HG02970 (cell line): ENCODE data around the gene RACGAP1.

Experiments used
- ATAC-seq: cut with Tn5 transposase; IDR thresholded peaks from one replicate; pipeline ENCODE4 v1.9.1; 2021; ENCODE audit warnings: mild to moderate bottlenecking, moderate library complexity, moderate number of reproducible peaks; ENCODE audit not compliant: unreplicated experiment, low FRiP score

The RACGAP1 gene

GRCh38 chr12:50056639-50056976, 31.3 kb upstream of the RACGAP1 start:
- ATAC-seq, result no peak

- ATAC-seq, result no peak
Observed at GRCh38 chr12:50055831-50056638, 30.7 kb upstream of the RACGAP1 start.

DNA sequence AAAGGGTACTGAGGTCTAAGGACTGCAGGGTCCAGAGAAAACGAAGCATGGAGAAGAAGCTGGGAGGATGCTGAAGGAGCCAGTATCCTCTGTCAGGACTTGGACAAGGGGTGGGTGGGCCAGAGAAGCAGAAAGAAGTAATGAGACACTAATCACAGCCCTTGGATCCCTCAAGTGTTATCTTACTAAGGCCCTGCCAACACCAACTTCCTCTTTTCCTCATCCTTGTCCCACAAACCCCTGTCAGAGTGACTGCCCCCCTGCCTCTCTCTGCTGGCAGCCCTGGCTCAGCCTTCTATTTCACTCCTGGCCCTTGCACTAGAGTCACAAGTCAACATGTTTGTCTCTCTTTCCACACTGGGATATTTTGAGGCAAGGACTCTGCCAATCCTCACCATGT, 28.3 kb upstream of the RACGAP1 start:
- ATAC-seq, result no peak

DNA sequence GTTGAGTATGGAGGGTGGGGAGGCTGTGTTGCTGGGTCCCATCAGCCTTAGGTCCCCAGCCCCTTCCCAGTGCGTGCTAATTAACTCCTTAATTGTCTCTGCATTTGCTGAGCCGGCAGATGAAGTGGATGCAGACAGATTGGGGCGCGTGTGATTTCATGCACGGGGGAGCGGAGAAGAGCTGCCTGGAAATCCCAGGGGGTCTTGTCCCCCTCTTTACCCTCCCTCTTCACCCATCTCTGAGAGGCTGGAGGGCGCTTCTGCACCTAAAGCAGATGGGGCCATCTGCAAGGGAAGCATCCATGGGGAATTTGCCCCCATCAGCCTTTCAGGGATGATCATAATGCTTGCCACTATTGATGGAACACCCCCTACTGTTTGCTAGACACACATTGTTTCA, 27.7 kb upstream of the RACGAP1 start:
- ATAC-seq, result no peak

- ATAC-seq, result no peak
Observed at GRCh38 chr12:50052544-50052943, 27.2 kb upstream of the RACGAP1 start.

GRCh38 chr12:50051101-50051806, 26.0 kb upstream of the RACGAP1 start:
- ATAC-seq, result no peak

GRCh38 chr12:50050410-50051098, 25.3 kb upstream of the RACGAP1 start:
- no peak for ATAC-seq

GRCh38 chr12:50050119-50050385, 24.8 kb upstream of the RACGAP1 start:
- ATAC-seq, result no peak

- ATAC-seq, result no peak
Observed at GRCh38 chr12:50049254-50050118, 24.2 kb upstream of the RACGAP1 start.

DNA sequence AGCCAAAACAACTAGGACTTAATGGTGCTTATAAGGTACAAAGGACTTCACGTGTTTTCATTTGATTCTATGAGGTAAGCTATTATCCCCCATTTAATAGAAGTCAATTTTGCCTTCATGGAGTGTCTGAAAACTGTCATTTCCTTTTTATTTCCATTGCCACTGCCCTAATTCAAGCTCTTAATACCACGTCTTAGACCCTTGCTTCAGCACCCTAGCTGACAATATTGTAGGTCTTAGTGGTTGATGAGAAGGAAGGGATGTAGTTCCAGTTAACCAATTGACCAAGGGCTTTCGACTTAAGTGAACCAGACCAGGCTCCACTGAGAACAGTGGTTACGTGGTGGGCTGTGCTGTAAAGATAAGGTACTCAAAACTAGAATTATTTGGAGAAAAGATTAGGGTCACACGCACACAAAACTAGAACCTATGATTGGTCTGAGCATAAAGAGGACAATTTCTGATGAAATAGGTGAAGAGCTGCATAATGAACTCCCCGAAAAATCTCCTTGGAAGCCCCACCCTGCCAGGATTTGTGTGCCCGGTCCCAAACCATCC, 22.5 kb upstream of the RACGAP1 start:
- ATAC-seq, result no peak

GRCh38 chr12:50043854-50044253, 18.6 kb upstream of the RACGAP1 start:
- no peak for ATAC-seq

DNA sequence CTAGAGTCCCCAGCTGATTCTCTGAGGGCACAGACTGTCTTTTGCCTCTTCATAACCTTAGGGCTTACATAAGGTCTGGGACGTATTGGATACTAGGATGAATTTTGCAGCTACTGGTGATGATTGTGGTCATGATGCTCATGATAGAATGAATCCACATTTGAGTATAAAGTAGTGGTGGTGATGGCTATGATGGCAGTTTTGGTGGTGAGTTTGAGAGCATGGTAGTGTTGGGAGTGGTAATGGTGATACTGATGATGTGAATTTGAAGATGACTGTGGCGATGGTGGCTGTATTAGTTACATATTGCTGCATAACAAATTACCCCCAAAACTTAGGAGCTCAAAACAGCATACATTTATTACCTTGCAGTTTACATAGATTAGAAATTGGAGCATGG, 18.0 kb upstream of the RACGAP1 start:
- ATAC-seq, result no peak

DNA sequence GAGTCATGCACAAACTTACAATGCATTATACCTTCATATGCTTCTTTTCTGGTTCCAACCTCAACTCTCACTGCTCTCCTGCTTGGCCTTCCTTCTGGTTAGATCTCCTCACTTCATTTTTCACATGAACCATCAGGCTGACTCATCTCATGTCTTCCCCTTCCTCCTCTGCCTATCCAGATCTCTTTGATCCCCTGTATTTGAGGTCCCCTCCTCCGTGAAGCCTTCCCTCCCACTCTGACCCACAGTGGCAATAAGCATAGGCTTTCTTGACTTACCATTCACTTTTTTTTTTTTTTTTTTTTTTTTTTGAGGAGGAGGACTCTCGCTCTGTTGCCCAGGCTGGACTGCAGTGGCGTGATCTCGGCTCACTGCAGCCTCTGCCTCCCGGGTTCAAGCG, 17.4 kb upstream of the RACGAP1 start:
- ATAC-seq, result no peak

GRCh38 chr12:50041962-50042361, 16.7 kb upstream of the RACGAP1 start:
- ATAC-seq, result no peak

- ATAC-seq, result no peak
Observed at GRCh38 chr12:50041062-50041860, 16.0 kb upstream of the RACGAP1 start.

- ATAC-seq, result no peak
Observed at GRCh38 chr12:50040657-50041056, 15.4 kb upstream of the RACGAP1 start.

DNA sequence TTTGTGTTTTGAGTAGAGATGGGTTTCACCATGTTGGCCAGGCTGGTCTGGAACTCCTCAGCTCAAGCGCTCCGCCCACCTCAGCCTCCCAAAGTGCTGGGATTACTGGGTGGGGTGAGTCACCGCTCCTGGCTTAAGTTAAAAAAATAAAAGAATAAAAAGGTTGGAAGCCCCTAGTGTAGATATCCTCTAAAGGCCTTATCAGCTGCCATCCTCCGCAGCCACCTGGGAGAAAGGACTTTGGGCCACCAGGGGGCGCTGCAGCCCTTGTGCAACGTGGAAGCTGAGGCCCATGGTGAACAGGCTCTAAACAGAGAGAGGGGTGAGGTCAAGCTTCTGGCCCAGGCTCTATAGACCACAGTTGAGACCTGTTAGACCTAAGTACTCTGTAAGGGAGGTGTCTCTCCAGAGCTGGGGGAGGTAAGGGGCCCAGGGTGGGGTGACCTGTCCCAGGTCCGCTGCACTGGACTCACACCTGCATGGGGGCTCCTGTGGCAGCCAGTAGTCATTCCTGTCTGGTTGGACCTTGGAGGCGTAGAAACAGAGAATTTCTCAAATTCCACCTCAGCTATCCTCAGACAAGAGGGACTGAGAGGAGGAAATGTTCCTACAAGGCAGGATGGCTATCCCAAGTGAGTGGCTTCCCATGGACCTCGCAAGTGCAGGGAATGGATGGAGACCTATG, 14.0 kb upstream of the RACGAP1 start:
- no peak for ATAC-seq

DNA sequence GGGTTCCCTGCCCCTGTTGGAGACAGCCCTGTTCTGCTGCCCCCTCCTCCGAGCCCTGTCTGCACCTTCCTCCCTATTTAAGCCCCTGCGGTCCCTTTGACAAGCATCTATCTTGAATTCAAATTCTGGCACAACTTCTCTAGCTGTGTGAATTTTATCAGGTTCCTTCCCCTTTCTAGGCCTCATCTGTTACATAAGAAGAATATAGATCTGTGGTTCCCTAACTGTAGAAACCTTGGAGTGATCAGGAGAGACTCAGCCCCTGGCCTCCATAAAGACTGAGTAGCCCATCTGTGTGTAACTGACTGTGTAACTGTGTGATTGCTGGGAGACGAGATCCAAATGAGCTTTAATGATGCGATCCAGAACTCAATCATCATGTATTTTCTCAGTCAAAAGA, 13.0 kb upstream of the RACGAP1 start:
- ATAC-seq, result no peak
